Effector memory CD8-positive, alpha-beta T cell (primary cell): Measurements from ENCODE around the gene PAIP2B.
"Not testable (repeated sequence)": the region's sequence is repeated elsewhere in the genome, so short reads cannot be mapped to it uniquely, and the experiment has no call there.

Experiments used
- ATAC-seq: fragments of 150-1000 bp; cut with Tn5 transposase; replicated peaks from 2 replicates; pipeline ENCODE4 v1.10.0; 2021; ENCODE audit warnings: mild to moderate bottlenecking, moderate library complexity
- DNase-seq, 3 experiments: peaks; one replicate each; pipeline ENCODE4 v3.0.0; 2021
- H3K27ac Mint-ChIP-seq, 2 donors: one replicate each; pipeline ENCODE4 v1.8.0; 2022; ENCODE audit warnings: mild to moderate bottlenecking in 2 of 2, mixed read lengths in 2 of 2, moderate library complexity in 2 of 2
- H3K27me3 Mint-ChIP-seq, 2 donors: one replicate each; pipeline ENCODE4 v1.8.0; 2022; ENCODE audit warnings: mixed read lengths in 2 of 2
- H3K36me3 Mint-ChIP-seq: one replicate; pipeline ENCODE4 v1.8.0; 2022; ENCODE audit warnings: mild to moderate bottlenecking, moderate library complexity, mixed read lengths; ENCODE audit not compliant: insufficient read depth
- H3K4me1 Mint-ChIP-seq, 2 donors: one replicate each; pipeline ENCODE4 v1.8.0; 2022; ENCODE audit warnings: low read depth in 2 of 2, mixed read lengths in 2 of 2
- H3K4me3 Mint-ChIP-seq, 2 donors: one replicate each; pipeline ENCODE4 v1.8.0; 2022; ENCODE audit warnings: mild to moderate bottlenecking in 2 of 2, mixed read lengths in 2 of 2, moderate library complexity in 2 of 2
- H3K9me3 Mint-ChIP-seq, 2 donors: one replicate each; pipeline ENCODE4 v1.8.0; 2022; ENCODE audit warnings: mixed read lengths in 2 of 2

The PAIP2B gene

DNA sequence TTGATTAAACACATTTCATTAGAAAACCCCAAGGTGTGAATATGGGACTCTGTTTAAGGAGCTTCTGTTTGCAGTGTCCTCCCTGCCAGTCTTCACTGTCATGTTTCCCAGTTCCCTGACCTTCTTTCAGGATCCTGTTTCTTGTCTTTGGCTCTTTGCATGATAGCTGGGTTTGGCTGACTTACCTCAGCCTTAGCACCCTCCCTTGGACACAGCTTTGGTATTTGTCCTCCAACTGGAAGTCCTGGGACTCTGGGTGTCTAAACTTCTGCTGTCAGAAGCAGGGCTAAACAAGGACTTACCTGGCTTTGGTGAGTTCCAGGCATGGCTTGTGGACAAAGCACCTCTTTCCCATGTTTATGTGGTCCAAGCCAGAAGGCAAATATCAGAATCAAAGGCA lies 11.2 kb upstream of the PAIP2B start:
- ATAC-seq (no peak), DNase-seq (no peak)
- Mint-ChIP-seq H3K27me3 (peaks cover 22 to 50% of the 10 kb centered on the region in 2 donors), H3K4me1 (no peaks in the 10 kb centered on the region), H3K9me3 (no peaks in the 10 kb centered on the region), H3K4me3 (no peak overlapping the region), H3K36me3 (no peaks in the 10 kb centered on the region), H3K27ac (no peak overlapping the region)

DNA sequence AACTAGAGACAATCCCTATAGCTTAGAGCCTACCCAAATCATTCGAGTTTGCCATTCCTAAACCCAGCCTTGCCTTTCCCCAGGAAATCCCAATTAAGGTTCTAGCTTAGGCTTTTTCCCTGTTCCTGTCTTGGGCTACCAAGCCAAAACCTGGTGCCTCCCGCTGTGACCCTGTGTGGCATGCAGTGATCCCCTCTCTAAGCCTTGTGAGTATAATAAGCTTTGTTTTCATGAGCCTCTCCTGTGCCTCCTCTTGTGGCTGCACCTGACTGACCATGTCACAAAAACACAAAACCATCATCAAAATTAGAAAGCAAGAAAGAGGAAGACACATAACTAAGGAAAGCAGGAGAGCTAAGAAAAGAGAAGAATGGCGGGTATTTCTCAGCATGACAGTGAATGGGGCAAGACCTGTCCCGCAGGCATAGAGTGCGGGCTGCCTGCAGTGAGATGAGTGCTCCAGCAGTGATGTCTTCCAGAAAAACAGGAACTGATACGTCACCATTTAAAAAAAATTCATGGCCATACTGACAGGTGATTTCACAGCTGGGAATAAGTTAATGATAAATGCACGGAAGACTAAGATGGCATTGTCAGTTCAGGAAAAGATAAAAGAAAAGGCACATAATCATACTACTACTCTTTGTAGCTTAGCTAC lies 9.2 kb upstream of the PAIP2B start:
- DNase-seq = no peak
- H3K36me3 Mint-ChIP-seq = no peaks in the 10 kb centered on the region
- H3K27ac Mint-ChIP-seq = no peak overlapping the region
- no peak overlapping the region for H3K4me3 Mint-ChIP-seq
- no peak for ATAC-seq
- peaks cover 32 to 61% of the 10 kb centered on the region in 2 donors for H3K27me3 Mint-ChIP-seq
- H3K9me3 Mint-ChIP-seq = peaks cover 1 to 6% of the 10 kb centered on the region in 2 donors
- no peaks in the 10 kb centered on the region for H3K4me1 Mint-ChIP-seq

DNA sequence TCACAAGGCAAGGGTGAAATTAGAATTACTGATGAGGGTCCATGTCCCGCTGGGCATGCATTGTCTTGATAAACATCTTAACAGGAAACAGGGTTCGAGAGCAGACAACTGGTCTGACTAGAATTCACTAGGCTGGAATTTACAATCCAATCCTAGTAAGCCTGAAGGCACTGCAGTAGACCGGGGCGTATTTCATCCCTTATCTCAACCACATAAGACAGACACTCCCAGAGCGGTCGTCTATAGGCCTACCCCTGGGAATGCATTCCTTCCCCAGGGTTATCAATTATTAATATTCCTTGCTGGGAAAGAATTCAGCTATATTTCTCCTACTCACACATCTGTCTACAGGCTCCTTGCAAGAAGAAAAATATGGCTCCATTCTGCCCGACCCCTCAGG lies 6.2 kb upstream of the PAIP2B start:
- not testable (repeated sequence) for H3K27ac Mint-ChIP-seq, H3K9me3 Mint-ChIP-seq, DNase-seq, H3K4me1 Mint-ChIP-seq, ATAC-seq, H3K36me3 Mint-ChIP-seq, H3K4me3 Mint-ChIP-seq
- peaks cover 31 to 54% of the 10 kb centered on the region in 2 donors for H3K27me3 Mint-ChIP-seq

DNA sequence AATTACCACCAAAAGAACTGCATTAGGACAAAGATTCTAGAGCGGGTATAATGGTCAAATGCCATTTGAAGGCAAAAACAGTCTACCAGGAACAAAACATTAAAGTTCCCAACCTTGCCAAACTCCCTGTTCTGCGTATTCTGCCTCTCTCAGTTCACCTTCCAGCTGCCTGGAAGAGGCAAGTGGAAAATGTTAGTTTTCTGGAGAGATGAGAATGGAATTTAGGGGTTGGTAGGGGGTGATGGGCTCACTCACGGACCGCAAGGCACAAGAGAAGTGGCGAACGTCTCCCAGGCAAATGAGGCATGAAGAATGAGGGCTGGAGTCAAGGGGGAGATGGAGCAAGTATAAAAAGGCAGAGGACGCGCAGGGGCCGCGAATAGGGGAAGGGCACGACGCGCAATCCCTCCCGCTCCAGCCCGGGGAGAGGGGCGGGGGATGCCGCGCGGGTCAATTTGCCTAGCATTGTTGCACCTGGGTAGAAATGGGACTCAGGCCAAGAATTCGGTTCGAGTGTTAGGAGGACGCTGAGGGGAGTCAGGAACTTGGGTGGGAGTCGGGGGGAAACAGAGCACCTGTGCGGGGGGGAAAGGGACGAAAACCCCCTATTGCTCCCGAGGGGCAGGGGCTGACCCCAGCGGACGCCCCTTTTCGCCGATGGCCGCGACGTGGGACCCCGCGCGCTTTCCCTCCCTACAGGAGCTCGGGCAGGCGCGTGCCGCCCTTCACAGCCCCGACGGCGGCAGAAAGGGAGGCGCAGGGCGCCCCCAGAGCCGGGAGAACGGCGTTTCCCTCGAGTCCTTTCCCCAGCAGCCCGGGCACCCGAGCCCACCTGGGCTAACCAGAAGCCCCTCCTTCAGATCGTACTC lies 573 bp downstream of the PAIP2B start:
- peak overlapping the region; percentile 90 to 93 for H3K4me3 Mint-ChIP-seq
- ATAC-seq = peak; percentile 23
- H3K4me1 Mint-ChIP-seq = peaks cover 4 to 20% of the 10 kb centered on the region in 2 donors
- DNase-seq = peak in 1 of 3 experiments; percentile 10
- no peaks in the 10 kb centered on the region for H3K9me3 Mint-ChIP-seq
- H3K36me3 Mint-ChIP-seq = peaks cover 7% of the 10 kb centered on the region
- H3K27me3 Mint-ChIP-seq = peaks cover 7 to 9% of the 10 kb centered on the region in 2 donors
- peak overlapping the region; percentile 83 to 88 for H3K27ac Mint-ChIP-seq

DNA sequence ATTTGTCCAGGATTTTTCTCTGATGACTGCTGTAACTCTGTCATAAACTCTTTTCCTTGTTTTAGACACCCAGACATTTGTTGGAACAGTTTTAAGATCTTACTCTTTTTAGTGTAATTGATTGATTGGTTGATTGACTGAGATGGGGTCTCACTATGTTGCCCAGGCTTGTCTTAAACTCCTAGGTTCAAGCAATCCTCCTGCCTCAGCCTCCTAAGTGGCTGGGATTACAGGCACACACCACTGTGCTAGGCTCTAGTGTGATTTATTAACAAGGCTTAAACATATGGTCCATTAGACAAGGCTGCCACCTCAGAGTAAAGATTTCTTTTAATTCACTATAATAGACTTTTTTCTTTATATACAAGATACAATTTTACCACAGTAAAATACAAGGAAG lies 2.0 kb downstream of the PAIP2B start:
- peaks cover 4 to 20% of the 10 kb centered on the region in 2 donors for H3K4me1 Mint-ChIP-seq
- no peaks in the 10 kb centered on the region for H3K27me3 Mint-ChIP-seq
- H3K36me3 Mint-ChIP-seq = peaks cover 7% of the 10 kb centered on the region
- ATAC-seq = no peak
- no peak for DNase-seq
- H3K4me3 Mint-ChIP-seq = peak overlapping the region in 1 of 2 donors; percentile 90
- no peak overlapping the region for H3K27ac Mint-ChIP-seq
- no peaks in the 10 kb centered on the region for H3K9me3 Mint-ChIP-seq

DNA sequence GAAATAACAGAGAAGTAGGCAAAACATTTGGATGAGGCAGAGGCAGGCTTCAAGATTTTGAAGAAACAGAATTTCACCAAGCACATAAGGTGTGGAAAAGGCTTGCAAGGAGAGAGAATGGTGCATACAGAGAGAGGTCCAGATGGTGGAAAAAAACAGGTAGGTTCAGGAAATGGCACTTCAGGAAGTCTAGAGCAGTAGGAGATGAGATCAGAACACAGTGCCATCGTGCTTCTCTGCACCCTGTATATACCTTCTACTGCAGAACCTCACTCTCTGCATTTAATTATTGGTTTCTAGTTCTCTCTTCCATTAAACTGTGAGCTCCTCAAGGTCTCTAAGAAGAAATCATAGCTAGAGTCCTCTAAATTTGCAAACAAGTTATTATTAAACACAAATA lies 2.4 kb downstream of the PAIP2B start:
- Mint-ChIP-seq H3K4me1 (peaks cover 4 to 20% of the 10 kb centered on the region in 2 donors), H3K36me3 (peaks cover 7% of the 10 kb centered on the region), H3K27ac (no peak overlapping the region), H3K4me3 (no peak overlapping the region), H3K27me3 (no peaks in the 10 kb centered on the region), H3K9me3 (no peaks in the 10 kb centered on the region)
- ATAC-seq (no peak), DNase-seq (no peak)

DNA sequence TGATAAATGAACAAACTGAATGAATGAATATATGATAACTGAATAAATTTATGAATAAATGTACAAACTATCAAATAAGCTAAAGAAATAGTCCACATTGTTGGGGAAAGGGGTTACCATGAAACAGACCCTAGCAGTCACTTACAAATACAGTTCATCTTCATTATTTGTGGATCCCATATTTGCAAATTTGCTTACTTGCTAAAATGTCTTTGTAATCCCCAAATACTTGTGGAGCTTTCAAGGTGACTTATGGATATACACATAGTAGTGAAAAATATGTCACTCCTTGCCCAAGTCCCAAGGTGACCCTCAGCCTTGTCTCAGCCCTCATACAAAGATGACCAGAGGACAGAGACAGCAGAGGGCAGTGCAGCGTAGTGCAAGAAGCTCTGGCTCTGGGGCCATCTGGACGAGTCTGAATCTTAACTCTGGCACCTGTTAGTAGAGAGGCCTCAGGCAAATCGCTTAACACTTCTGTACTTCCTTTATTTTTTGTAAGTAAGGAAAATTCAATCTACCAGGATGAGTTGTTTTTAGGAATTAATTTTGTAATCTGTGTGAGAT lies 3.1 kb downstream of the PAIP2B start:
- Mint-ChIP-seq H3K36me3 (peaks cover 7% of the 10 kb centered on the region), H3K27ac (no peak overlapping the region), H3K27me3 (no peaks in the 10 kb centered on the region), H3K4me1 (peaks cover 4 to 20% of the 10 kb centered on the region in 2 donors), H3K9me3 (no peaks in the 10 kb centered on the region), H3K4me3 (no peak overlapping the region)
- DNase-seq = no peak
- ATAC-seq = no peak

DNA sequence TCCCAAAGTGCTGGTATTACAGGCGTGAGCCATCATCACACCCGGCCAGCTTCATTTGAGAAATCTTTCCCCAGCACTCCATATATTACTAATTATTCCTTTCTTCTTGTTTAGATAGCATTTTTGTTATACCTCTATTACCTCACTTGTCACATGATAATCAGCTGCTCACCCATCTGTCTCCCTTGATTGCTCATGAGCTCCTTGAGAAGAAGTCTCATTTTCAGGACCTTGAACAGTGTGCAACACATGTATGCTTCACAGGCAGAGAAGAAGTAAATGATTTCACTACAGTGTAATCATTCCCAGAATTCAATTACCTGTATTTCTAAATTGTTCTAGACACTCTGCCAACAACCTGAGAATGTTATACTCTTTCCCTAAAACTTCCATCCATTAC lies 6.2 kb downstream of the PAIP2B start:
- peaks cover 0 to 5% of the 10 kb centered on the region in 2 donors for H3K4me1 Mint-ChIP-seq
- H3K4me3 Mint-ChIP-seq = no peak overlapping the region
- no peak overlapping the region for H3K27ac Mint-ChIP-seq
- no peak for ATAC-seq
- H3K36me3 Mint-ChIP-seq = no peaks in the 10 kb centered on the region
- no peaks in the 10 kb centered on the region for H3K27me3 Mint-ChIP-seq
- DNase-seq = no peak
- no peaks in the 10 kb centered on the region for H3K9me3 Mint-ChIP-seq

DNA sequence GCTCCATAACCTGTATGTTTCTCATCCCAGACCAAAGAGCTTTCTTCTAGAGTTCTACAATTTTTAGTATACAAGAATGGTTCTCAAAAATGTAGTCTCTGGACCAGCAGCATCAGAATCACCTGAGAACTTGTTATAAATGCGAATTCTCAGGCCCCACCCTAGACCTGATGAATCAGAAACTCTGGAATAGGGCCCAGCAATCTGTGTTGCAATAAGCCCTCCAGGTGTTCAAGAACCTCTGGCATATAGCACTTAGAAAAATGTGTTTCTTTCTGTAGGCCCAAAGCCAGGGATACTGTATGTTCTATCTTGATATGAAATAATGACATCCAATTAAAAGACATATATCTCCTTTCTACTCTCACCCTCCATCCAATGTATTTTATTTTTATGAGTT lies 10.4 kb downstream of the PAIP2B start:
- Mint-ChIP-seq H3K4me3 (no peak overlapping the region), H3K36me3 (no peaks in the 10 kb centered on the region), H3K27me3 (no peaks in the 10 kb centered on the region), H3K4me1 (no peaks in the 10 kb centered on the region), H3K27ac (no peak overlapping the region), H3K9me3 (no peaks in the 10 kb centered on the region)
- ATAC-seq (no peak), DNase-seq (no peak)

DNA sequence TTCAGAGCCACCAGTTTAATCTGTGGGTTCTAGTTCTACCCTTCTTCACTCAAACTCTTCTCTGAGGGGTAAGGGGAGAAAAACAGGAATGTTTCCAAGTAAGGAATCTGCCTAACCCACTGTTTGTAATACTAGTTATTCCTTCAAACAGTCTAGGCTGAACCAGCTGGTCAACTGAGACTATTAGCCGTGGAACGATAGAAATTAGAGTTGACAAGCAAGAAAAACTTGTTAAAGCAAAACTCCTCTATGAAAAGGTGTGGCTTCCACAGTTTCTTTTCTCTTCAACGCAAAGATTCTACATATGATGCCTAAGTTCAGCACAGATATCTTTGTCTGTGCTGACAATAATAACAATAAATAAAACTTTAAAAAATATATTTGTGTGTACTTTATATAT lies 11.5 kb downstream of the PAIP2B start:
- ATAC-seq = no peak
- H3K9me3 Mint-ChIP-seq = no peaks in the 10 kb centered on the region
- no peaks in the 10 kb centered on the region for H3K4me1 Mint-ChIP-seq
- DNase-seq = no peak
- no peak overlapping the region for H3K4me3 Mint-ChIP-seq
- H3K27me3 Mint-ChIP-seq = no peaks in the 10 kb centered on the region
- H3K27ac Mint-ChIP-seq = no peak overlapping the region
- no peaks in the 10 kb centered on the region for H3K36me3 Mint-ChIP-seq

DNA sequence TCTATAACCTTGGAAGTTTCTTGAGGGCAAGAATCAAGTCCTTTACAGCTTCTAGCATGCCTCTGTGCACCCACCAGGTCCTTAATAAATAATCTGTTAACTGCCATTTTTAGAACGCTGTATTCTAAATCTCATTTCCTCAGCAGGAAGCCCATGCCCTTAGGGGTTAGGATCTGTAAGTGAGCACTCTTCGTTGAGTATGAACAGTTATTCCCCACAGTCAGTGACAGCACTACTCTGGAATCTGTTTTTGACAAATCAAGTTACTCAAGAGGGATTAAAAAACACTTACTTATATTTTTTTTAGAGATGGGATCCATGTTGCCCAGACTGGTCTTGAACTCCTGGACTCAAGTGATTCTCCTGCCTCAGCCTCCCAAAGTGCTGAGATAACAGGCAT lies 14.6 kb downstream of the PAIP2B start:
- no peak overlapping the region for H3K27ac Mint-ChIP-seq
- no peak for ATAC-seq
- no peaks in the 10 kb centered on the region for H3K4me1 Mint-ChIP-seq
- no peaks in the 10 kb centered on the region for H3K36me3 Mint-ChIP-seq
- no peak overlapping the region for H3K4me3 Mint-ChIP-seq
- peaks cover 0 to 16% of the 10 kb centered on the region in 2 donors for H3K27me3 Mint-ChIP-seq
- H3K9me3 Mint-ChIP-seq = no peaks in the 10 kb centered on the region
- no peak for DNase-seq

DNA sequence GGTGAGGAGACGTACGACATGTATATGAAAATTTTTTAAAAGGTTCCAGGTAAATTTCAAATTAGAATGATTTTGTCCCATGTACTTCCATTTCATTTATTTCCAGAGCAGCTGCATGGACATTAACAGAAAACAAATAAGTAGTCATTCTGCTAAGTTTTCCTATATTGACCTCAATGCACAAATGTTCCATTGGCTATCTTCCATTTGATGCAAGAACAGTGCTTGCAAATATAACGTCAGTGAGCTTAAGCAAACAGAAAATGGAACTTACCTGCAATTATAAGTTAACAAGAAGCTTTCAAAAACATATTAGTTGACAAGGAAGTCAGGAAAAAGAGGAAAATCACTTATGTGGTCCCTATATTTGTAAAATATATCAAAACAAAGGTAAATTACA lies 16.6 kb downstream of the PAIP2B start:
- DNase-seq (no peak), ATAC-seq (no peak)
- H3K27me3 Mint-ChIP-seq = peaks cover 0 to 22% of the 10 kb centered on the region in 2 donors
- no peaks in the 10 kb centered on the region for H3K36me3 Mint-ChIP-seq
- no peak overlapping the region for H3K27ac Mint-ChIP-seq
- no peak overlapping the region for H3K4me3 Mint-ChIP-seq
- no peaks in the 10 kb centered on the region for H3K9me3 Mint-ChIP-seq
- no peaks in the 10 kb centered on the region for H3K4me1 Mint-ChIP-seq

DNA sequence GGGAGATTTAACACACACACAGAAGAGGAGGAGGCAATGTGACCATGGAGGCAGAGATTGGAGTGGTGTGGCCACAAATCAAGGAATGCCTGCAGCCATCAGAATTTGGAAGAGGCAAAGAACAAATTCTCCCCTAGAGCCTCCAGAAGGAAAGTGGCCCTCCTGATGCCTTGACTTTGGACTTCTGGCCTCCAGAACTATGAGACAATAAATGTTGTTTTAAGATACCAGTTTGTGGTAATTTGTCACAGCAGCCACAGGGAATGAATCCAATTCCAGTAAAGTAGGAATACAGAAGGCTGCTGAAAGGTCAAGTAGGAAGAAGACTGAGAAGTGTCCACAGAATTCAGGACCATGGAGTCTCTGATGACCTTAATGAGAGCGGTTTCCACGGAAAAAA lies 18.1 kb downstream of the PAIP2B start:
- Mint-ChIP-seq H3K36me3 (no peaks in the 10 kb centered on the region), H3K4me3 (no peak overlapping the region), H3K27me3 (peaks cover 0 to 22% of the 10 kb centered on the region in 2 donors), H3K4me1 (no peaks in the 10 kb centered on the region), H3K9me3 (no peaks in the 10 kb centered on the region), H3K27ac (no peak overlapping the region)
- ATAC-seq = no peak
- DNase-seq = no peak

DNA sequence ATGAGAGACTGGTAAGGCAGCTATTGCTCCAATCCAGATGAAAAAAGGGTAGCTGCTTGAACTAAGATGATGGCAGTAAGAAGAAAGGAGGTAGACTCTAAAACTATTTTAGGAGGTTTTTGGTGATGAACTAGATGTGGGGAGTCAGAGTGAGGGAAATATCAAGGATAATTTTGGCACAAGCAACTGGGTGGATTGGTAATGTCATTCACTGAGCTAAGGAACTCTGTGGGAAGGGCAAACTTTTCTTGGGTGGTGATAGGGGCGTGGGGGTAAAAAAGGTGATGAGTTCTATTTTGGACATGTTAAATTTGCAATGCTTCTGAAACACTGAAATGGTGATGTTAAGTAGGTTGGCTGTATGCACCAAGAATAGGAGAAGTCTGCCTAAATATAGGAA lies 19.3 kb downstream of the PAIP2B start:
- peaks cover 0 to 22% of the 10 kb centered on the region in 2 donors for H3K27me3 Mint-ChIP-seq
- H3K9me3 Mint-ChIP-seq = no peaks in the 10 kb centered on the region
- H3K36me3 Mint-ChIP-seq = no peaks in the 10 kb centered on the region
- no peak overlapping the region for H3K27ac Mint-ChIP-seq
- H3K4me1 Mint-ChIP-seq = no peaks in the 10 kb centered on the region
- no peak overlapping the region for H3K4me3 Mint-ChIP-seq
- DNase-seq (no peak), ATAC-seq (no peak)
